GM18861 (cell line): Measurements from ENCODE around the gene PREB.
"Not testable (repeated sequence)": the region's sequence is repeated elsewhere in the genome, so short reads cannot be mapped to it uniquely, and the experiment has no call there.

ENCODE experiments used
- ATAC-seq: cut with Tn5 transposase; IDR thresholded peaks from one replicate; pipeline ENCODE4 v1.9.1; 2021; ENCODE audit not compliant: unreplicated experiment

Gene PREB, protein sequence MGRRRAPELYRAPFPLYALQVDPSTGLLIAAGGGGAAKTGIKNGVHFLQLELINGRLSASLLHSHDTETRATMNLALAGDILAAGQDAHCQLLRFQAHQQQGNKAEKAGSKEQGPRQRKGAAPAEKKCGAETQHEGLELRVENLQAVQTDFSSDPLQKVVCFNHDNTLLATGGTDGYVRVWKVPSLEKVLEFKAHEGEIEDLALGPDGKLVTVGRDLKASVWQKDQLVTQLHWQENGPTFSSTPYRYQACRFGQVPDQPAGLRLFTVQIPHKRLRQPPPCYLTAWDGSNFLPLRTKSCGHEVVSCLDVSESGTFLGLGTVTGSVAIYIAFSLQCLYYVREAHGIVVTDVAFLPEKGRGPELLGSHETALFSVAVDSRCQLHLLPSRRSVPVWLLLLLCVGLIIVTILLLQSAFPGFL

DNA sequence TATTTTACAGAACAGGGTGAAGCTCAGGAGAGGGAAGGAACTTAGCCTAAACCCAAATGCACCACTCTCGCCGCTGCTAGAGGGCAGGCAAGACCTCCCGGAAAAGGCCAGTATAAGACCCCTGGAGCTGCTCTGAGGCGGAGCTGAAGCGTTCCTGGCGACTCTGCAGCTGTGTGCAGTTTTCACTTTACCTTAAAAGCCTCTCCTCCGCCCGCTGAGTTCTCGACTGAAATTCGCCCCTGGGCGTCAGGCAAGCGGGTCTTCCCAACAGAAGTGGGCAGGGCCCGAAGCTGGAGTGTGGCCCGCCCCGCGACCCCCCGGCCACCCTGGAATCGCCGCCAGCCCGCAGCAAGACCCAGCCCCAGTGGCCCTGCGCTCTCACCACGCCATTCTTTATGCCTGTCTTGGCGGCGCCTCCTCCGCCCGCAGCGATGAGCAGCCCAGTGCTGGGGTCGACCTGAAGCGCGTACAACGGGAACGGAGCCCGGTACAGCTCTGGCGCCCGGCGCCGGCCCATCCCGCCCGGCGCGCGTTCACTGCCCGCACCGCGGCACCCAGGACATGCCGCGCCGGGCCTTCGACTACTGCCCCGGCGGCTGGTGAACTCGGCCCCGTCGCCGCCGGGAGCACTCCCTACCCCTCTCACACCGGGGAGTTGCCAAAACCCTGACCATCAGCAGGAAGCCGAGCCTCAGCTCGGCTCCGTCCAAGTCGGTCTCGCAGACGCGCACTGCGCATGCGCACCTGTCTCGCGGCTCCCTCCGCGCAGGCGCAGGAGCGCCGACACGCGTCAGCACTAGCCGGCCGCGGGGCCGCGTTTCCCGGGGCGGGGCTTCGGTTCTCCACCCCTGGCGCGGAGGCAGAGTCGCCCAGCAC lies at the start of gene PREB:
TSS of gene PREB (minus strand) at position 732 of the 876 bp plus-strand sequence. CDS start at position 517, 215 bp downstream.
- peak; percentile 83 for ATAC-seq

DNA sequence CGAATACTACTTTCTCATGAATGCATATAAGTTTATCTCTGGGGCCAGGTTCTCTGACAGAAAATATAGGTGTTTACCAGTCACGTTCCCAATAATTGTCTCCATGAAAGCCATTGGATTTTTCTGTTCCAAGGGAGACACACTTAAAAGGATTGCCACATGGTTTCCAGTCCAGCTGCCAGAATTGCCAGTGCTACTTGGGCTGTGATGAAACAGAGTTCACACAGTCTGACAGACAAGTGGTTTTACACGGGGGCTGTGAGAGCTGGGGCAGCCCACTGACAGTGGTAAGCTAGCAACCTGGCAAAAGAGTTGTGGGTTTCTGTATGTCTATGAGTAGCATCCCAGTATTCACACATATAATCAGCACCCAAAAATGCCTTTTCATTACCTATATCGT lies 49.7 kb upstream of the PREB start:
- no peak for ATAC-seq

DNA sequence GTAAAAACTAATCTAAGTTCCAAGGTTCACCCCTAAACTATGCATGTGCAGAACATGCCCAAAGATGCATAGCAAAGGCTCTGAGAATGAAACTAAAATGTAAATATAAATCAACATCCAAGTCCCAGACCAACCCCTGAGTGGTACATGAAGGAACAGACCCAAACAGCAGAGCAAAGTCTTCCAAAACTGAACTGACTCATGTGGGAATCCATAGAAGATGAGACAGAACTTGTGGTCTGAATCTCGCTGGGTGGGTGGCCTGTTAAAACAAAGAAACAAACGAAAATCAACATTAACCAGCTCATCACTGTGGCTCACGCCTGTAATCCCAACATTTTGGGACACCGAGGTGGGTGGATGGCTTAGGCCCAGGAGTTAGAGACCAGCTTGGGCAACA lies 47.9 kb upstream of the PREB start:
- no peak for ATAC-seq

DNA sequence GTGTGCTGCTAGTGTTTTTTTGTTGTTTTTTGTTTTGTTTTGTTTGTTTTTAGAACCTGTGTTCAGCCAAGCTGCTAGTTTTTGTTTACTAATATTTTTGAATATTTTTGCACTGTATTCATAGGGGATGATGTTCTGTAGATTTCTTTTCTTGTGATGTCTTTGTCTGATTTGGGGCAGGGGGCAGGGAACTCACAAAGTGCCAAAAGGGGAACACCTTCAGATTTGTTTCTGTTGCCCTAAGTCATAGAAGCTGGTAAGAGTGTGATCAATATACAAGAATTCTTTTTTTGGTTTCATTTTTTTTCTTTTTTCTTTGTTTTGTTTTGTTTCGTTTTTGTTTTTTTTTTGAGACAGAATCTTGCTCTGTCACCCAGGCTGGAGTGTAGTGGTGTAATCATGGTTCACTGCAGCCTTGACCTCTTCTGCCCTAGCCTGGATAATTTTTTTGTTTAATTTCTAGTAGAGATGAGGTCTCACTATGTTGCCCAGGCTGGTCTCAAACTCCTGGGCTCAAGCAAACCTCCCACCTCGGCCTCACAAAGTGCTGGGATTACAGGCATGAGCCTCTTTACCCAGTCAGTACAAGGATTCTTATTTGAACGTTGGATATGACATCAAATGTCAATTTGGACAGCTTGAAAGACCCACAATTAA lies 45.0 kb upstream of the PREB start:
- ATAC-seq = no peak

DNA sequence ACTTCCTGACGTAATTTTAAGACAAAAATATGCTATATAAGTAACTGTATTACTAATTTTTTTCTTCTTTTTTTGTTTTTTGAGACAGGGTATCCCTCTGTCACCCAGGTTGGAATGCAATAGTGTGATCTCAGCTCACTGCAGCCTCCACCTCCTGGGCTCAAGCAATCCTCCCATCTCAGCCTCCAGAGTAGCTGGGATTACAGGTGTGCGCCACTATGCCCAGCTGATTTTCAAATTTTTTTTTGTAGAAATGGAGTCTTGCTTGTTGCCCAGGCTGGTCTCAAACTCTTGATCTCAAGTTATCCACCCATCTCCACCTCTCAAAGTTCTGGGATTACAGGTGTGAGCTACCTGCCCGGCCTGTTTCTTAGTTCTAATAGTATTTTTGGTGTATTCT lies 44.0 kb upstream of the PREB start:
- no peak for ATAC-seq

DNA sequence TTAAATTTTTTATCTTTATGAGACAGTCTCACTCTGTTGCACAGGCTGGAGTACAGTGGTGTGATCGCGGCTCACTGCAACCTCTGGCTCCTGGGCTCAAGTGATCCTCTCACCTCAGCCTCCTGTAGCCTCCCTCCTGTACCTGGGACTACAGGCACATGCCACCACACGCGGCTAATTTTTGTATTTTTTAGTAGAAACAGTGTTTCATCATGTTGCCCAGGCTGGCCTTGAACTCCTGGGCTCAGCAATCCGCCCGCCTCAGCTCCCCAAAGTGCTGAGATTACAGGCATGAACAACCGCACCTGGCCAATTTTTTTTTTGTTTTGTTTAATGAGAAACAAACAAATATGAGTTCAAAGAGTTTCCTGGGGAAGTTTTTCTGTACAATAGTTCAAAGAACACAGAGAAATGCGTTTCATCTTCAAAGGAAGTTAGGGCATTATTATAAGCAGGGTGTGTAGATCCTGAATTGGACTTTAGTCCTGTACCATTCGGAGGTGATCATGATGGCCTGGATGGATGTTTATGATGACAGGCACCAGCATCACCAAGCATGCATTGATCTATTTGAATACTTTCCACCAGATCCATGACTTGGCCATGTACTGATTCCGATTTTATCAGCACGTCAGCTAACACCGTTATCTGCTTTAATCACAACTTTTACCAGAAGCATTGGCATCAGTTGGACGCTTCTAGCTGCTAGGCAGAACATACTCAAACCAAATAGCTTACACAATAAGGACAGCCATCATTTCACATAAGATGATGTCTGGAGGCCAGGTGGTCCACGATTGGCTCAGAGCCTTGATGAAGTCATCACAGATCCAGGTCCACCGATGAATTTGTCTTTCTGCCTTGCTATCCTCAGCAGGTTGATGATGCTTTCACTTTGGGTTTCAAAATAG lies 43.3 kb upstream of the PREB start:
- ATAC-seq = no peak

DNA sequence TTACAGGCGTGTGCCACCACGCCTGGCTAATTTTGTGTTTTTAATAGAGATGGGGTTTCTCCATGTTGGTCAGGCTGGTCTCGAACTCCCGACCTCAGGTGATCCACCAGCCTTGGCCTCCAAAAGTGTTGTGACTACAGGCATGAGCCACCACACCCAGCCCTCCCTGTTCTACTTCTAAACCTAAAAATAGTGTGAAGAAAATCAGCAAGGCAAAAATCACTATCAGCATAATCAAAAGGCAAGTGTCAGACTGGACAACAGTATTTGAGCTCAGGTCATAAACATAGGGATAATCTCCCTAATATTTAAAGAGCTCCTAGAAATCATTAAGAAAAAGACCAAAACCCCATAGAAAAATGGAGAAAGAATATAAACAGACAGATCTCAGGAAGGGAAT lies 41.3 kb upstream of the PREB start:
- ATAC-seq = not testable (repeated sequence)

DNA sequence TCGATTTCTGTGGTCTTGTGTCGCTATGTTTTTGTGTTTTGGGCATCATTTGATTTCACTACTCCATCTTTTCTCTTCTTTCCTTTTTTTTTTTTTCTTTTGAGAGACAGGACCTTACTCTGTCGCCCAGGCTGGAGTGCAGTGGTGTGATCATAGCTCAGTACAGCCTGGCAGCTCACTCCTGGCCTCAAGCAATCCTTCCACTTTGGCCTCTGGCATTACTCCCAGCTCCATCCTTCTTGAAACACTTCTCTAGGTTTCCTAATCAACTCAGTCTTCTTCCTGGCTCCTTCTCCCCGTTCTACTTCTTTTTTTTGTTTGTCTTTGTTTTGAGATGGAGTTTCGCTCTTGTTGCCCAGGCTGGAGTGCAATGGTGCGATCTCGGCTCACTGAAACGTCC lies 40.9 kb upstream of the PREB start:
- no peak for ATAC-seq

DNA sequence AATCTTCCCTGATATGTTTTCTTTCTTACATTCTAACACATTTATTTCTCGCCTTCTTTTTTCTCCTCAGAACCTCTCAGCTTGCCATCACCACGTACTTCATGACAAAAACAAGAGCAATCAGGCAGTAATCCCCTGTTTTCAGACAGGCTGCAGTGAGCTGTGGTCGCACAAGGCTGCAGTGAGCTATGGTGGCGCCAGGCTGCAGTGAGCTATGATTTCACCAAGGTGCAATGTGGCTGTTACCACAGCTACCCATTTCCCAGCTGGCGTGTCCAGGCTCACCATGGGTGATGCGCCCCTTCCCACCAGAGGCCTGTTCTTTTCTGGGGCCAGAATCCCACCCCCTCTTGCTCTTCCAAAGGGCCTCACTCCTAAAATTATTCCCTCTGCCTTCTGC lies 40.2 kb upstream of the PREB start:
- ATAC-seq = no peak

DNA sequence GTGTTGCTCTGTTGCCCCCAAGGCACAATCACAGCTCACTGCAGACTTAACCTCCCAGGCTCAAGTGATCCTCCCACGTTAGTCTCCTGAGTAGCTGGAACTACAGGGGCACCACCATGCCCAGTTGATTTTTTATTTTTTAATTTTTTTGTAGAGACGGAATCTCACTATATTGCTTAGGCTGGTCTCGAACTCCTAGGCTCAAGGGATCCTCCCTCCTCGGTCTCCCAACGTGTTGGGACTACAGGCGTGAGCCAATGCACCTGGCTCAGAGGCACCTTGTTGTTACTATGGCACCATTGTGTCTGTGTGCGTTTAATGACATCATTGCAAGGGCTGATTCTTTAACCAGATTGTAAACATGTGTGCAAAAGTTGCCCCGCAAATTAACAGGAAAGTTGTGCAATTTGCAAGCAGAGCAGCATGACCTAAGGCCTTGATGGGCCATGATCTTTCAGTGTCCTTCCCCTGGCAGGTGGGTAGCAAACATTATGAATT lies 37.0 kb upstream of the PREB start:
- no peak for ATAC-seq

DNA sequence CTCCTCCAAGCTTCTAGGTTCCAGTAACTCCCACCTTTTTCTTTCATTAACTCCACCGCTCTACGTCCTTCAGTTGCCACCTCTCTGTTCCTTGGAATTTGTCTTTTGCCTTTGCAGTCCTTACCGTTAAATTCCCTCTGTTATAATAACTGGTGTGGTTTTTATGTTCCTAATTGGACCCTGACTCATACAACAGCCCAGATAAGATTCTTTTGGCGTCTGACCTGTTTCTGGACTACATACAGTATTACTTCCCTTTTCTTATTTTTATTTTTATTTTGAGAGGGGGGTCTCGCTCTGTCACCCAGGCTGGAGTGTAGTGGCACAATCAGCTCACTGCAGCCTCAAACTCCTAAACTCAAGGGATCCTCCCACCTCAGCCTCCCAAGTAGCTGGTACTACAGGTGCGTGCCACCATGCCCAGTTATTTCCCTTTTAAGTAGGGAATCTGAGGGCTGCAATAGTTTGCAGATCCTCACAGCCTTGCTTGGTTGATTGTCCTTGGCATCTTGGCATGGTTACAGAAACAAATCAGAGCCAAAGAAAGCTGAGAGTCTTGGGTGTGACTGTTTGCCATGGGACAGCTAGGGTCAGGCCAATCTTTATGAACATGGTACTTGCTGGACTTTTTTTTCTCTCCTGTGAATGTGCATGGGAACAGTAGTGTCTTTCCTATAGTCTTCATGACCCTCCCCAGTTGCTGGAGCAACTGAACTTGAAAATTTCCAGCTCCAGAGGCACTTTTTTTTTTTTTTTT lies 36.3 kb upstream of the PREB start:
- ATAC-seq = no peak

DNA sequence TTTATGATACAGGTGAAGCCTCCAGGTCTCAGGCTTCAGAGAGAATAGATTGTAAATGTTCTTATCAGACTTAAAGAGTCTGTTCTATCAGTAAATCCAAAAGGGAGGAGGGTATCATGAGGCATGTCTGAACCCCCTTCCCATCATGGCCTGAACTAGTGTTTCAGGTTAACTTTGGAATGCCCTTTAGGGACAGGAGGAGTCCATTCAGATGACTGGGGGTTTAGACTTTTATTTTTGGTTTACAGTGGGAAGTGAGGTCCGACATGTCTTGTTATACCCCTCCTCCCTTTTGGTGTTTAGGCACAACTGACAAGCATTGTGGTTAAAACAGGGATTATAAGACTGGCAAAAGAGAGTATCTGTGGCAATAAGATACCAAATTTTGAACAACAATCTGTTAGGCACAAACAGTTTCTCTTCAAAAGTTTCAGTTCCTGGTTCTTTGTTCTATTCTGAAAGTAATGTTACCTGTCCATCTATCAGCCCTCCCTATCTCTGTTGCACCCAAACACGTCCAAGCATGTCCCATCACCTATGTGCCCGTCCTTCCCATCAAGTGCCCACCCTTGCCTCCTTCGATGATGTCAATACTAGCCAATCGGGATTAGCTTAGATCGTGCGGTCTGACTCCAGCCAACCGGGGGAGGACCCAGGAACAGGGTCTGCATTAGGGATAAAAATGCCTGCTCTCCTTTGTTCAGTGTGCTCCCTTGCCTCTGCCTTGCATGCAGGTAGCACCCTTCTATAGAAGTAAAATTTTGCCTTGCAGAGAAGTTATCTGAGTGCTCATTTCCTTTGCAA lies 30.7 kb upstream of the PREB start:
- no peak for ATAC-seq

DNA sequence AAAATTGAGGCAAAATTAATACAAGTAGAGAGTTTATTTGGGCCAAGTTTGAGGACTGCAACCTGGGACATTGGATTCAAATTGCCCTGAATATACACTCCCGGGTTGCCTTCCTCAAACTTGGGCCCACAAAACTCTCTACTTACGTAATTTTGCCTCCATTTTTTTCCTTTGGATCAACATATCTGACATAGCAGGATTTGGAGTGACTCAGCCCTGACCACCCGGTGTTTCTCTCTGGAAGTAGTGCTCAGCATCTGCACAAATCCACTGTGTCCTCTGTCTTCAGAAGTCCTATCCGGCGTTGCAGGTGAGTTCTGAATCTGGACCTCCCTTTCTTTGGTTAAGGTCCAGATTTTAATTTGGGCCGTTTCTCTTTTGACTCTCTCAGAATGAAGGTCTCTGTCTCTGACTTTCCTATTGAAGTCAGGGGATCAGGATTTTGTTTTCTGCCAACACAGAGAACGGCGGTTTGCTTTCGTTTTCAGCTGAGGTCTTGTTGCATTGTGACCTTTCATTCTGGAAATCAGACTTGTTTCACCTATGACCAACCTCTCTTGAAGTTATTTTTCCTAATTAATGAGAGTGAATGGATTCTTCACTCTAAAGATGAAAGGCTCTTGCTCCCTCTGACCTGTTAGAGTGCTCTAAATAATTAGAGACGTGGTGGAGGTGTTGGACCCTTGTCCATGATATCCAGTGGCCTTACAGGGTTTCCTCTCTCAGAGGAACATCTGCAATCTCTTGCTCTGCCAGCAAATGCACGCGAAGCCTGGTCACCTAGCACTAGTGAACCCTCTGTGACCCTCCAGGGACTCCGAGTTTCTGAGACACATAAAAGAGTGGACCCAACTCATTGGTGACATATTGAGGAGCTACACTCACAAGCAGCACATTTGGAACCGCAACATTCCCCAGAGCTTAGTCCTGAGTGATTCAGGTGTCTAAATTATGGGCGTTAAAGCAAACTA lies 28.0 kb upstream of the PREB start:
- no peak for ATAC-seq

DNA sequence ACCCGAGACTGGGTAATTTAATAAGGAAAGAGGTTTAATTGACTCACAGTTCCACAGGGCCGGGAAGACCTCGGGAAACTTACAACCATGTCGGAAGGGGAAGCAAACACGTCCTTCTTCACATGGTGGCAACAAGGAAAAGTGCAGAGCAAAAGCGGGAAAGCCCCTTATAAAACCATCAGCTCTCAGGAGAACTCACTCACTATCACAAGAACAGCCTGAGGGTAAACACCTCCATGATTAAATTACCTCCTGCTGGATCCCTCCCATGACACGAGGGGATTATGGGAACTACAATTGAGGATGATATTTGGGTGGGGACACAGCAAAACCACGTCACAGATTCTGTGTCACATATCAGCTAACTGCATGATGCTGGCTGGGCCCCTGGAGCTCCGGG lies 25.8 kb upstream of the PREB start:
- no peak for ATAC-seq

DNA sequence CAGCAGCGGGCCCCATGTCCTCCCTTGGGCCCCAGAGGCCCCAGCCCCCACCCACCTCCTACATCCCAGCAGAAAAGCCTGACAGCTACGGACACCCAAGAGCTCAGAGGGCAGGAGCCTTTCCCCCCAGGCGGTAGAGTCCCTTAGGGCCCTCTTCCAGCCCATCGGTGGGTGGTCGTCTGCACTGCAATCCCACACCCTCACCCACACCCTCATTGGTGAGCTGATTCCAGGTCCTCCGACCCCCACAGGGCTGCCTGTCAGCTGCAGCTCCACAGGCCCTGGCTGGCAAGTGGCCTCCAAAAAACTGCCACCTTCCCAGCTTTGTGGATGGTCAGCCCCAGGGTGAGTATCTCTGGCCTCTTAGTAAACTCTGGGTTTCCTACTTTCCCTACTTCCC lies 24.8 kb upstream of the PREB start:
- ATAC-seq = no peak

DNA sequence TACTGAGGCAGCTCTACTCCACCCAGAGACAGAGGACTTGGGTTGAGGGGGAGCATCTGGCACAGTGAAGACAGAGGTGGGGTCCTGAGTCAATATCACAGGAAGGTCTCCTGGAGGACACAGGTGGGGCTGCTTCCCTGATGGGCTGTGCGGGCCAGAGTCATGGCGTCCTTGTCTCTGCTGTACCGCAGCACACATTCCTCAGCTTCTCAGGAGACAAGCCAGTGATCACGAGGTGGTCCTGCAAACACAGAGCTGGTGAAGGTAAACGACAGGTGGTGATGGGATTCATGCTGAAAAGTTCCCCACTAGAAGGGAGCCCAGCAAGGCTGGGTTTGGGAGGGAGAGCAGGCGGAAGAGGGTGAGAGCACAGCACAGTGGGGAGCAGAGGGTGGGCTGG lies 24.0 kb upstream of the PREB start:
- ATAC-seq = no peak

DNA sequence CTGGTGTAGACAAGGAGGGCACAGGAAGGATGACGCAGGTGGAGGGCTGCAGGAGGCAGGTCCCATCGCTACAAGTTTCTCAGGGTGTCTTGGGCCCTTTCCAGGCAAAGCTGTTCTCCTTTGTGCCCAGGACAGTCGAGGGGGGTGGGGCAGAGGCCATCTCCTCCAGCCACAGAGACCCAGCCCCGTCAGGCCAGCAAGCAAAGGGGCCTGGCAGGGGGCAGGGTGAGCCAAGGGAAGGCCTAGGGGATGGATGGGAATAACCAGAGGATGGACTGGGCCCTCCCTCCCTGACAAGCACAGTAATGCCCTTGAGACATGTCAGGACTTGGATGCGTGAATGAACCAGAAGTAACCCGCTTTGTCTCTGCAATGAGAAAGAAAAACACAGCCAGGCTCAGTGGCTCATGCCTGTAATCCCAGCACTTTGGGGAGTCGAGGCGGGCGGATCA lies 20.7 kb upstream of the PREB start:
- no peak for ATAC-seq

DNA sequence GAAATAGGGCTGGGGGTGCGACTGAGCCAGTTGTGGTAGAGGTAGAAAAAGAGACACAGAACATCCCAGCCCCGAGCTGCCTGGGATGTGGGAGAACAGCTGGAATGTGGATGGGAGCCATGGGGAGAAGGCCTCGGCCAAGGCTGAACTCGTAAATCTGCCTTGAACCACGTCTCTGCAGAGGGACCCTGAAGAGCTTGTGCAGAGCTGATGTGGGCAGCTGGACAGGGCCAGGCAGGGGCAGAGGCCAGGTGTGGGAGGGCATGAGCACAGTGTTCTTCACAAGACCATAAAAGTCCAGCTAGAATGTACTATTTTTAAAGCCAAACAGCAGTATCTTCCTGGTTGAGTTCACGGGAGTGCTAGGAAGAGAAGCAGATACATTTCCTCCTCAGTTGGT lies 20.1 kb upstream of the PREB start:
- ATAC-seq = no peak
